ENCODE measurements around the gene PEX7. TPM values are rescaled to one million over a fixed set of nuclear protein-coding genes. Genes with fewer than 3 reads are reported as not detected.
"Not testable (repeated sequence)": the region's sequence is repeated elsewhere in the genome, so short reads cannot be mapped to it uniquely, and the experiment has no call there.

The PEX7 gene
- total RNA-seq, 1 donor from 2014 or later = 7.4 TPM

DNA sequence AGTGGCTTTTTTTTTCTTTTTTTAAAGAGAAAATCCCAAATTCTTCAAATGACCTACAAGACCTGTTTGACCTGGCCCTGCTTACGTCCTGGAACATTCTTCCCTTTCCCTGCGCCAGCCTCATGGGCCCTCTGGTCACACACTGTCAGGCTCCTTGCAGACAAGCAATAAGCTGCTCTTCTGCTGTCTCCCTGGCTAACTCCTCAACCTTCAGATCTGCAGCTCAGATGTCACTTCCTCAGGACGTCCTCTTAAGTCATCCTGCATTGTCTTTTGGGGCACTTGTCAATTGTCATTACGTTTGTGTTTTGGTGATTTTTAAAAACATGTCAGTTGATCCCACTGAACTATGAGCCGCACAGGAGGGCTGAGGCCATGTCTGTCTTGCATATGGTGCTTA lies 70.8 kb downstream of the PEX7 start:
- peak; percentile 4 for DNase-seq (ENCODE audit: extremely low read depth, low read depth, low spot score)

DNA sequence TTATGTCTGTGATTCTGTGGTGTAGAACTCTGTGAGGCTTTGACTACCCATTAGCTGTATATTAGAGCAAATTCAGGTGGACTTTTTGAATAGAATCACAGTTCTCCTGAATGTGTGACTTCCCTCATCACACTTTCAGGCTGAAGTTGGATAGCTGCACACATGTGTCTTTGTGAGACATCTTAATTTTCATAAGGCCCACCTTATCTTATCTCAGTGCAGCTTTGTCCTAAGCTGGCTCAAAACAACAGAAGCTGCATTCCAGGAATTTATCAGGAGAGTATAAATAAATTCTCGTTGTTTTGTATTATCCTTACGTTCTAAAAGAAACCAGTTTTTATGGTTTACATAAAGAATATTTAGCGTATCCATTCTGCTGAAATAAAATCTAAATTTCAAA lies 73.5 kb downstream of the PEX7 start:
- no peak for DNase-seq (ENCODE audit: extremely low read depth, low read depth, low spot score)

- no peak for DNase-seq (ENCODE audit: extremely low read depth, low read depth, low spot score)
Observed at GRCh38 chr6:136897071-136897470, 74.7 kb downstream of the PEX7 start.

DNA sequence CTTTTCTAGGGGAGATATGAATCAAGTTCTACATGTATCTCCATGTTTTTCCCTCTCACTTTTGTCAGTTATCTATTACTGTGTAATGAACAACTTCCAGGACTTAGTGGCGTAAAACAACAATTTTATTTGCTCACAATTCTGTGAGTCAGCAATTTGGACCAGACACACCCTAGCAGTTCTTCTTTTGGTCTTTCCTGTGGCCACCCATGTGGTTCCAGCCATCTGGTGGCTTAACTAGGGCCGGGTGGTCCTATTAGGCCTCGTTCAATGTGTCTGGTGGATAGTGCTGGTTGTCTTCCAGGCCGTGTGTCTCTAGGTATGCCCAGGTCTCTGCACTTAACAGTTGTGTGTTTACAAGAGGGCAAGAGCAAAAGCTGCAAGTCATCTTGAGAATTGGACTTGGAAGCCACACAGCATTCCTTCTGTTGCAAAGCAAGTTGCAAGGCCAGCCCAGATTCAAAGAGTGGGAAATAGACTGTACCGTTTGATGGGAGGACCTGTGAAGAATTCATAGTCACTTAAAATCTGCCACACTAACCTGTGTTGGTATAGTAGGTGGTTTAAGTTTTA lies 78.9 kb downstream of the PEX7 start:
- no peak for DNase-seq (ENCODE audit: extremely low read depth, low read depth, low spot score)

GRCh38 chr6:136904477-136904876 lies 82.1 kb downstream of the PEX7 start:
- not testable (repeated sequence) for DNase-seq (ENCODE audit: extremely low read depth, low read depth, low spot score)

- DNase-seq (ENCODE audit: extremely low read depth, low read depth, low spot score) = no peak
Observed at GRCh38 chr6:136914947-136915346, 92.6 kb downstream of the PEX7 start.

GRCh38 chr6:136918706-136919105 lies 96.3 kb downstream of the PEX7 start:
- DNase-seq (ENCODE audit: extremely low read depth, low read depth, low spot score) = no peak

GRCh38 chr6:136920216-136920615 lies 97.8 kb downstream of the PEX7 start:
- DNase-seq (ENCODE audit: extremely low read depth, low read depth, low spot score) = no peak

DNA sequence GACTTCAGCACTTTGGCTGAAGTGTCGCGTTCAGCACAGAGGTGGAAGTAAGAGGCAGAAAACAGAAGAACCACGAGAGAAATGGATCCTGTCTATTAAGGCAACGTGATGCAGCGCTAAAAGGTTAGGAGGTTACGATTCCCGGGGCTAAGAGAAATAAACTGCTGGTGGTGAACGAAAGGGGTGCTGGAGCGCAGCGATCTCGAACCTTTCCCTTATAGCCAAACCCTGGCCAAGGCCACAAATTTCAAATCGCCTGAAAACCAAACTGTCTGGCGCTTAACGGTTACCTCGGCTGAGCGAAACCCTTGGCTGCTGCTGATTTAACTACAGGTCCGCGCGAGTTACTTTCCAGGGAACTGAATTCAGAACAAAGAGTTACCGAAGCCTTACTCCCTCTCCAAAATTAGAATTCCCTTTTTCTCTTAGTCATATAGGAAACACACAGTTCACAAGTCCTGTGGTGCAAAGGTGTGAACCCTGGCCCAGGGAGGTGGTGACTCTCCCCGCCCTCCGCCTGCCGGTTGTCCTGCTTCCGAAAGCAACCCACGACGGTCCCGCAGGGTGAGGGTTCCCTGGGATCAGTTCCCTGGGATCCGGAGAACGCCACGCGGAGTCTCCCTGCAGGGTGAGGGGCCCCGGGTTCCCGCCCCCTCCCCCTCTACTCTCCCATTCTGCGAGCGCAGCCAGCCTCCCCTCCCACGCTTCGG lies 98.4 kb downstream of the PEX7 start:
- DNase-seq (ENCODE audit: extremely low read depth, low read depth, low spot score) = no peak

DNA sequence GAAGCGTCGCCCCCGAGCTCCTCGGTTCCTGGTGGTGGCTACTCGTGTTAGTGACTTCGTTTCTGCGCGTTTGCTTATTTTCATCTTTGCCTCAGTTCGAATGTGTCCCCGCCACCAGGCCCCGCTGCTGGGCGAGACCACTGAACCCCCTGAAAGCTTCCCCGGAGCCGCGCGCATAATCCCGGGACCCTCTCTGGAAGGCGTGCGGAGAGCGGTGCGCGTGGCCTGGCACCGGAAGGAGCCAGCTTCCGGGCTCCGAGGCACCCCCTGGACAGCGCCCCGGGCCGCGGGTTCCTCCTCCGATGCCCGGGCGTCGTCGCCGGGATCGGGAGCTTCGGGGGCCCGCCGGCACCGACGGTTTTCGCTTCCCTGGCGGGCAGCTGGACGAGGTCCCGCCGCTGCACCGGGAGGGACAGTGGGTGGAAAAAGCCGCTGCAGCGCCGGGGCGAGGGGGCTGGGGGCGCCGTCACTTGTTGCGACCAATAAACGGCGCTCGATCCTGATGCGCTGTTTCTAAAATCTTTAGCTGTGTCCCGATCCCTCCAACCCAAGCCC lies 99.1 kb downstream of the PEX7 start:
- DNase-seq (ENCODE audit: extremely low read depth, low read depth, low spot score) = no peak

GRCh38 chr6:136921936-136922684 lies 99.7 kb downstream of the PEX7 start, which contains the start of gene SLC35D3:
TSS of gene SLC35D3 (plus strand) at chr6:136922301. CDS start at chr6:136922429, 128 bp downstream.
- no peak for DNase-seq (ENCODE audit: extremely low read depth, low read depth, low spot score)

DNA sequence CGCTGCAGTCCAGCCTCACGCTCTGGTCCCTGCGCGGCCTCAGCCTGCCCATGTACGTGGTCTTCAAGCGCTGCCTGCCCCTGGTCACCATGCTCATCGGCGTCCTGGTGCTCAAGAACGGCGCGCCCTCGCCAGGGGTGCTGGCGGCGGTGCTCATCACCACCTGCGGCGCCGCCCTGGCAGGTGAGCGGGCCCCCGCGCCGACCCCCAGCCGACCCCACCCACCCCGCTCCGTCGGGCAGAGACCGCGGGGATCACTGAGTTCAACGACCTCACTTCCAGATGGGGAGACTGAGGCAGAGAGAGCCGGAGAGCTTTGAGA lies 100.3 kb downstream of the PEX7 start:
- no peak for DNase-seq (ENCODE audit: extremely low read depth, low read depth, low spot score)

DNA sequence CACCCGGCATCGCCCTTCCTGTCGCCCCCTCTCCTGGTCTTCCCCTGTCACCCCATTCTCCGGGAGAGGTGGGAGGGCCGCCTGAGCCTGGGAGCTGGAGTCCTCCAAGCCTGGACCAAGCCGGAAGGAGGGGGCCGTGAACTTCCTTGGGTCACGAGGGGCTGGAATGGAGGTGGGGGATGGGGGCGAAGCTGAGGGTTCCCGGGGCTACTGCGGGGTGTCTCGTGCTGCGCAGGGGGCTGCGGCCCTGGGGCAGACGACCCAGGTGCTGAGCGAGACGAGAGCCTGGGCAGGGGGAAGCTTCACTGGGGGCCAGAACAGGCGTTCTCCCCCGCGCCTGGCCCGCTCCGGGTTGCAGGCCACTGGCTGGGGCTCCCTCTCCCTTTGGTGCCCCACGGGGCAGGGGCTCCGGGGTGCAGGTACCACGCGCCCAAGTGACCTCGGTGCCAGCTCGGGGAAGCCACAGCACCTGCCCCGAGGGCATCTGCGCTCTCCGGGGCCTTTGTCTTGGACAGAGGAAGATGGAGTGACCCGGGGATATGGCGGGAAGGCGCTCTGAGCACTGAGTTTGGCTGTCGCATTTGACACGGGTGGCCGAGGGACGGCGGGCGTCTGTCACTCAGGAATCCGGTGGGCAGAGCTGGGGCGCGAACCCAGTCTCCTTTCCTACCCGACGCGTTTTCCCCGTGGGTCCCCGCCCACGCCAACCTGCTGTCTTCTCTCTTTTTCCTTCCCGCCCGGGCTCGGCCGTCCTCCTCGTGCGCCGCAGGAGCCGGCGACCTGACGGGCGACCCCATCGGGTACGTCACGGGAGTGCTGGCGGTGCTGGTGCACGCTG lies 100.9 kb downstream of the PEX7 start:
- DNase-seq (ENCODE audit: extremely low read depth, low read depth, low spot score) = no peak

GRCh38 chr6:136923954-136924673 lies 101.7 kb downstream of the PEX7 start:
- no peak for DNase-seq (ENCODE audit: extremely low read depth, low read depth, low spot score)

GRCh38 chr6:136926383-136926782 lies 104.0 kb downstream of the PEX7 start:
- DNase-seq (ENCODE audit: extremely low read depth, low read depth, low spot score) = no peak

GRCh38 chr6:136927292-136927691 lies 104.9 kb downstream of the PEX7 start:
- no peak for DNase-seq (ENCODE audit: extremely low read depth, low read depth, low spot score)

DNA sequence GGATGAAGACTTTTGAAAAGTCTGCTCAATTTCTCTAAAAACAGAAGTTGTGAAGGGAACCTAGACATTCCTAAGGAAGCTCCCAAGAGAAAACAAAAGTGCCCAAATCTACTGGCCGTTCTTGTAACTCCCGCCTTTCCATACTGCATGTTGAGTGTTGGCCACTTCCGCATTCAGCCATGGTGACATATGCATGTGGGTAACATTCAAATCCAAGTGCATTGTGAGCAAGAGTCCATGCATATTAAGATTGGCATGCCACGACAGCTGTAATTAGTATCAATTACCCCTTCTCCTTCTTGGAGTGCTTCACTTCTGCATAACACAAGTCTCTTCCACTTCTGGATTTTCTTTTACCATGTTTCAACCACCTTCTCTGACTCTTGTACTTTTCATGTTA lies 108.1 kb downstream of the PEX7 start:
- no peak for DNase-seq (ENCODE audit: extremely low read depth, low read depth, low spot score)

GRCh38 chr6:136932599-136932998 lies 110.2 kb downstream of the PEX7 start:
- DNase-seq (ENCODE audit: extremely low read depth, low read depth, low spot score) = no peak

DNA sequence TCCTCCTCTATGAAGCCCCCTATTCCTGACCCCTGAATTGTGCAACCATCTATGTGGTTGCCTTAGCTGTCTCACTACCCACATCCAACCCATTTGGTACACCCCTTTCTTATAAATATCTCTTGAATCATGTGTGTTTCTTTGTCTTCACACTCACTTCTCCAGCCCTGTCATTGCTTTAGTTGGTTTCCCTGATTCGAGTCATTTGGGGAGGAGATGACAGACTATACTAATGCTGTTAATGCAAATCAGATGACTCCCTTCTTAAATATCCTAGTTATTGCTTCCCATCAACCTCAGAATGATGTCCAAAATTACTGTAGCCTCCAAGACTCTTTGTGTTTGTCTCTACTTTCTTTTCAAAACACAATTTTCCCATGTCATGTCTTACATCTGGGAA lies 122.7 kb downstream of the PEX7 start:
- DNase-seq (ENCODE audit: extremely low read depth, low read depth, low spot score) = no peak

- no peak for DNase-seq (ENCODE audit: extremely low read depth, low read depth, low spot score)
Observed at GRCh38 chr6:136945711-136946121, 123.3 kb downstream of the PEX7 start.

Data from glomerular endothelial cell (primary cell).